ENCODE data around the gene RABGGTA. TPM values are rescaled to one million over a fixed set of nuclear protein-coding genes. Genes with fewer than 3 reads are reported as not detected.

The RABGGTA gene
- total RNA-seq, 2 experiments from 2014 or later = 24.3 to 27.3 TPM

GRCh38 chr14:24260026-24260779 lies 11.2 kb downstream of the RABGGTA start:
- Histone ChIP-seq H3K4me3 (ENCODE audit: low read depth, low read length, poor library complexity, severe bottlenecking) (no peak overlapping the region), H3K27ac (ENCODE audit: low read depth, low read length, poor library complexity, severe bottlenecking) (no peak overlapping the region), H3K9me2 (ENCODE audit: insufficient read depth, low read length) (no peaks in the 10 kb centered on the region), H3K9me3 (ENCODE audit: low read length) (no peaks in the 10 kb centered on the region), H2AFZ (ENCODE audit: low read length) (no peak overlapping the region), H3K4me2 (ENCODE audit: low read length) (no peak overlapping the region), H3K79me2 (ENCODE audit: insufficient read depth, low read depth, low read length) (no peaks in the 10 kb centered on the region), H3K4me1 (ENCODE audit: insufficient read depth, low read length, poor library complexity, severe bottlenecking) (peaks cover 12% of the 10 kb centered on the region), H4K20me1 (ENCODE audit: insufficient read depth, low read length) (no peaks in the 10 kb centered on the region), H3K36me3 (ENCODE audit: insufficient read depth, low read length) (no peaks in the 10 kb centered on the region)
- no TSS peak for BruUV-seq (replicated peaks)
- CTCF ChIA-PET (ENCODE audit: unreplicated experiment) = no interaction called here
- intact Hi-C loops (cut with micrococcal nuclease; ENCODE audit: unreplicated experiment) = no loop called here
- TF ChIP-seq CTCF (conservative IDR thresholded peaks at IDR 0.05; ENCODE audit: low read length) (no peak), EZH2phosphoT487 (IDR thresholded peaks at IDR 0.05; ENCODE audit: borderline replicate concordance, low read depth, low read length) (no peak)
- no peak for DNase-seq (ENCODE audit: low spot score)
- POLR2A ChIA-PET = interaction anchor here (0.6 kb wide), 1 partner anchor 939 kb away, joined by 3 read pairs; the partner anchor contains the start of gene PABPN1

GRCh38 chr14:24259282-24260025 lies 11.9 kb downstream of the RABGGTA start:
- no peak for TF ChIP-seq EZH2phosphoT487 (IDR thresholded peaks at IDR 0.05; ENCODE audit: borderline replicate concordance, low read depth, low read length)
- no peak overlapping the region for H3K4me3 ChIP-seq (ENCODE audit: low read depth, low read length, poor library complexity, severe bottlenecking)
- H3K4me2 ChIP-seq (ENCODE audit: low read length) = no peak overlapping the region
- no peaks in the 10 kb centered on the region for H3K9me2 ChIP-seq (ENCODE audit: insufficient read depth, low read length)
- no peak overlapping the region for H2AFZ ChIP-seq (ENCODE audit: low read length)
- H4K20me1 ChIP-seq (ENCODE audit: insufficient read depth, low read length) = no peaks in the 10 kb centered on the region
- no peaks in the 10 kb centered on the region for H3K36me3 ChIP-seq (ENCODE audit: insufficient read depth, low read length)
- H3K4me1 ChIP-seq (ENCODE audit: insufficient read depth, low read length, poor library complexity, severe bottlenecking) = peaks cover 9% of the 10 kb centered on the region
- no peaks in the 10 kb centered on the region for H3K9me3 ChIP-seq (ENCODE audit: low read length)
- intact Hi-C loops (cut with micrococcal nuclease; ENCODE audit: unreplicated experiment) = no loop called here
- DNase-seq (ENCODE audit: low spot score) = no peak
- no peak overlapping the region for H3K27ac ChIP-seq (ENCODE audit: low read depth, low read length, poor library complexity, severe bottlenecking)
- POLR2A ChIA-PET = no interaction called here
- CTCF ChIA-PET (ENCODE audit: unreplicated experiment) = interaction anchor here (0.6 kb wide), 1 partner anchor 41 kb away, joined by 3 read pairs; no protein-coding TSS in a partner anchor
- no TSS peak for BruUV-seq (replicated peaks)
- H3K79me2 ChIP-seq (ENCODE audit: insufficient read depth, low read depth, low read length) = no peaks in the 10 kb centered on the region

GRCh38 chr14:24258548-24259265 lies 12.7 kb downstream of the RABGGTA start:
- no peak overlapping the region for H3K4me2 ChIP-seq (ENCODE audit: low read length)
- peaks cover 3% of the 10 kb centered on the region for H3K4me1 ChIP-seq (ENCODE audit: insufficient read depth, low read length, poor library complexity, severe bottlenecking)
- H3K9me2 ChIP-seq (ENCODE audit: insufficient read depth, low read length) = no peaks in the 10 kb centered on the region
- H2AFZ ChIP-seq (ENCODE audit: low read length) = no peak overlapping the region
- H3K36me3 ChIP-seq (ENCODE audit: insufficient read depth, low read length) = no peaks in the 10 kb centered on the region
- DNase-seq (ENCODE audit: low spot score) = no peak
- H3K4me3 ChIP-seq (ENCODE audit: low read depth, low read length, poor library complexity, severe bottlenecking) = no peak overlapping the region
- no peaks in the 10 kb centered on the region for H4K20me1 ChIP-seq (ENCODE audit: insufficient read depth, low read length)
- H3K9me3 ChIP-seq (ENCODE audit: low read length) = no peaks in the 10 kb centered on the region
- no TSS peak for BruUV-seq (replicated peaks)
- ChIA-PET CTCF (ENCODE audit: unreplicated experiment) (no interaction called here), POLR2A (no interaction called here)
- no peaks in the 10 kb centered on the region for H3K79me2 ChIP-seq (ENCODE audit: insufficient read depth, low read depth, low read length)
- H3K27ac ChIP-seq (ENCODE audit: low read depth, low read length, poor library complexity, severe bottlenecking) = no peak overlapping the region
- intact Hi-C loops (cut with micrococcal nuclease; ENCODE audit: unreplicated experiment) = no loop called here
- TF ChIP-seq CTCF (conservative IDR thresholded peaks at IDR 0.05; ENCODE audit: low read length) (no peak), EZH2phosphoT487 (IDR thresholded peaks at IDR 0.05; ENCODE audit: borderline replicate concordance, low read depth, low read length) (no peak)

Measured in OCI-LY7 (cell line).